Measurements from ENCODE around the gene DCDC2.
"Not testable (repeated sequence)": the region's sequence is repeated elsewhere in the genome, so short reads cannot be mapped to it uniquely, and the experiment has no call there.

Gene DCDC2

GRCh38 chr6:24357336-24358218 lies at the start of gene DCDC2:
Gene DCDC2, minus strand, starts transcription at chr6:24358059. Its CDS starts 309 bp downstream, at chr6:24357750.
- no peak for TF ChIP-seq CTCF (IDR thresholded peaks at IDR 0.05; ENCODE audit: low read depth, low read length, missing control alignments)
- DNase-seq (ENCODE audit: low read depth) = no peak
- H3K4me3 ChIP-seq (ENCODE audit: low read depth, low read length) = peak within 1 kb of the TSS; percentile 4

- no peak for TF ChIP-seq CTCF (IDR thresholded peaks at IDR 0.05; ENCODE audit: low read depth, low read length, missing control alignments)
- no peak for DNase-seq (ENCODE audit: low read depth)
- no peak overlapping the region for H3K4me3 ChIP-seq (ENCODE audit: low read depth, low read length)
These were observed 47.4 kb upstream of the DCDC2 start for GRCh38 chr6:24405262-24405661.

DNA sequence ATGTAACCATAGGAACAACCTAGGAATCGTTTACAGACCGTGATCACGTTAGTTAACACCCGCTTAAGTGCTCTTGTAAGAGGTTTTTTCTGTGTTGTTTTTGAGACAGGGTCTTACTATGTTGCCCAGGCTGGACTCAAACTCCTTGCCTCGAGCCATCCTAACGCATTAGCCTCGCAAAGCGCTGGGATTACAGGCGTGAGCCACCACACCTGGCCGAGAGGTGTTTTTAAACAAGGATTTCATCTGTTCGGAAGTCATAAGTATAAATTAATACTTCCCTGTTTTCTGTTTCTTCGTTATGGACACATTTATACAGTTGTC lies 45.6 kb upstream of the DCDC2 start:
- H3K4me3 ChIP-seq (ENCODE audit: low read depth, low read length) = peak overlapping the region; percentile 88
- DNase-seq (ENCODE audit: low read depth) = no peak
- TF ChIP-seq CTCF (IDR thresholded peaks at IDR 0.05; ENCODE audit: low read depth, low read length, missing control alignments) = no peak

GRCh38 chr6:24402697-24403500 lies 45.0 kb upstream of the DCDC2 start, which contains the start of gene MRS2:
Gene MRS2, plus strand, starts transcription at chr6:24402936. Its CDS starts 111 bp downstream, at chr6:24403047.
- TF ChIP-seq CTCF (IDR thresholded peaks at IDR 0.05; ENCODE audit: low read depth, low read length, missing control alignments) = no peak
- peak within 1 kb of the TSS; percentile 88 for H3K4me3 ChIP-seq (ENCODE audit: low read depth, low read length)
- DNase-seq (ENCODE audit: low read depth) = peak; percentile 73

GRCh38 chr6:24401458-24401857 lies 43.6 kb upstream of the DCDC2 start:
- DNase-seq (ENCODE audit: low read depth) = no peak
- TF ChIP-seq CTCF (IDR thresholded peaks at IDR 0.05; ENCODE audit: low read depth, low read length, missing control alignments) = no peak
- no peak overlapping the region for H3K4me3 ChIP-seq (ENCODE audit: low read depth, low read length)

DNA sequence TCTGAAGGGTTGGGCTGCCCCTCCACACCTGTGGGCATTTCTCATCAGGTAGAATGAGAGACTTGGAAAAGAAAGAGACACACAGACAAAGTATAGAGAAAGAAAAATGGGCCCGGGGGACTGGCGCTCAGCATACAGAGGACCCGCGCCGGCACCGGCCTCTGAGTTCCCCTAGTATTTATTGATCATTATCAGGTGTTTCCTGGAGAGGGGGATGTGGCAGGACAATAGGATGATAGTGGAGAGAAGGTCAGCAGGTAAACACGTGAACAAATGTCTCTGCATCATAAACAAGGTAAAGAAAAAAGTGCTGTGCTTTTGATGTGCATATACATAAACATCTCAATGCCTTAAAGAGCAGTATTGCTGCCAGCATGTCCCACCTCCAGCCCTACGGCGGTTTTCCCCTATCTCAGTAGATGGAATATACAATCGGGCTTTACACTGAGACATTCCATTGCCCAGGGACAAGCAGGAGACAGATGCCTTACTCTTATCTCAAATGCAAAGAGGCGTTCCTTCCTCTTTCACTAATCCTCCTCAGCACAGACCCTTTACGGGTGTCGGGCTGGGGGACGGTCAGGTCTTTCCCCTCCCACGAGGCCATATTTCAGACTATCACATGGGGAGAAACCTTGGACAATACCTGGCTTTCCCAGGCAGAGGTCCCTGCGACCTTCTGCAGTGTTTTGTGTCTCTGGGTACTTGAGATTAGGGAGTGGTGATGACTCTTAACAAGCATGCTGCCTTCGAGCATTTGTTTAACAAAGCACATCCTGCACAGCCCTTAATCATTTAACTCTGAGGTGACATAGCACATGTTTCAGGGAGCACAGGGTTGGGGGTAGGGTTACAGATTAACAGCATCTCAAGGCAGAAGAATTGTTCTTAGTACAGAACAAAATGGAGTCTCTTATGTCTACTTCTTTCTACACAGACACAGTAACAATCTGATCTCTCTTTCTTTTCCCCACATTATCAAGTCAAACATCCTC lies 42.5 kb upstream of the DCDC2 start:
- not testable (repeated sequence) for H3K4me3 ChIP-seq (ENCODE audit: low read depth, low read length); DNase-seq (ENCODE audit: low read depth)
